K562 (cell line): ENCODE results near the gene SHISA5. TPM values are rescaled to one million over a fixed set of nuclear protein-coding genes. Genes with fewer than 3 reads are reported as not detected.
"Not testable (repeated sequence)": the region's sequence is repeated elsewhere in the genome, so short reads cannot be mapped to it uniquely, and the experiment has no call there.

Experiments
- ATAC-seq: fragments of 200-7000 bp; cut with Tn5 transposase; 3 replicates; pipeline ENCODE4 v1.9.1; 2020; ENCODE audit warnings: moderate library complexity
- BruUV-seq: library from RNA; stranded (reverse); fragments of 400-500 nt; replicated peaks from 2 replicates; lab custom pipeline; 2021; lab: Mats Ljungman, UMichigan
- CTCF ChIA-PET: fragments of 300-600 bp; formaldehyde crosslinking; extraction: SDS; loops from one replicate; lab custom pipeline; 2021; ENCODE audit warnings: low intra/inter-chr PET ratio; lab: Yijun Ruan, JAX
- POLR2A ChIA-PET: fragments of 300-600, 350-650 bp; sonication (Branson Sonifier 250); formaldehyde crosslinking; extraction: SDS; loops from one replicate; lab custom pipeline; 2021; ENCODE audit warnings: antibody characterized with exemption, inconsistent platforms; lab: Yijun Ruan, JAX
- DNase-seq, 4 experiments: peaks; one replicate each; pipeline versions ENCODE4 v3.0.0 to v3.0.0-alpha.2; 2011 to 2018; ENCODE audit warnings: low spot score in 3 of 4, mixed read lengths in 3 of 4; ENCODE audit errors: extremely low read depth in 1 of 4
- FAIRE-seq: peaks from 2 replicates; lab custom pipeline; 2011; peaks lifted over from hg19 to GRCh38; lab: Jason Lieb, UNC
- H2AFZ ChIP-seq: 2 replicates; pipeline ENCODE4 v1.6.0; 2011; ENCODE audit warnings: low read depth, low read length, control low read depth, inconsistent platforms
- H3K27ac ChIP-seq: fragments of 200-600 bp; 3 replicates; pipeline ENCODE4 v1.8.0; 2011; ENCODE audit warnings: low read depth, mild to moderate bottlenecking, control low read depth, inconsistent platforms, low read length, moderate library complexity, mixed read lengths; ENCODE audit errors: extremely low read depth
- H3K27me3 ChIP-seq, 2 experiments: fragments of 300-600 bp in 1 of 2; 2 replicates in 1 of 2; 3 replicates in 1 of 2; pipeline versions ENCODE4 v1.6.0 to v1.8.0; 2011; ENCODE audit warnings: inconsistent platforms in 2 of 2, low read length in 2 of 2, mild to moderate bottlenecking in 1 of 2, mixed read lengths in 1 of 2, moderate library complexity in 1 of 2; ENCODE audit not compliant: control insufficient read depth in 2 of 2, insufficient read depth in 2 of 2
- H3K36me3 ChIP-seq: fragments of 300-600 bp; 3 replicates; pipeline ENCODE4 v1.8.0; 2011; ENCODE audit warnings: mild to moderate bottlenecking, low read length, inconsistent platforms; ENCODE audit not compliant: control insufficient read depth, insufficient read depth
- H3K4me1 ChIP-seq, 2 experiments: fragments of 200-600 bp in 1 of 2; replicated peaks in 1 of 2; 2 replicates in 1 of 2; 3 replicates in 1 of 2; pipeline versions ENCODE4 v1.5.1 to v1.8.0; 2011; ENCODE audit warnings: inconsistent platforms in 2 of 2, low read length in 2 of 2, mild to moderate bottlenecking in 1 of 2, mixed read lengths in 1 of 2, moderate library complexity in 1 of 2; ENCODE audit not compliant: control insufficient read depth in 2 of 2, insufficient read depth in 2 of 2
- H3K4me2 ChIP-seq: 2 replicates; pipeline ENCODE4 v1.6.1; 2011; ENCODE audit warnings: low read length, control low read depth, inconsistent platforms, mixed read lengths; ENCODE audit not compliant: insufficient read depth
- H3K4me3 ChIP-seq: fragments of 200-600 bp; sonication (generic), shearing (Covaris generic); 2 replicates; pipeline ENCODE4 v1.5.1; 2016; ENCODE audit warnings: control low read depth, inconsistent platforms
- H3K79me2 ChIP-seq: fragments of 200-600 bp; 3 replicates; pipeline ENCODE4 v1.8.0; 2011; ENCODE audit warnings: low read length, inconsistent platforms; ENCODE audit not compliant: control insufficient read depth, insufficient read depth
- H3K9ac ChIP-seq, 2 experiments: 2 replicates each; pipeline versions ENCODE4 v1.6.0 to v1.6.1; 2011; ENCODE audit warnings: low read depth in 2 of 2, low read length in 2 of 2, control low read depth in 1 of 2, inconsistent platforms in 1 of 2, mild to moderate bottlenecking in 1 of 2, mixed read lengths in 1 of 2; ENCODE audit not compliant: insufficient read depth in 1 of 2
- H3K9me1 ChIP-seq: one replicate; pipeline ENCODE4 v1.6.0; 2011; ENCODE audit warnings: inconsistent platforms, mild to moderate bottlenecking, low read length, moderate library complexity; ENCODE audit not compliant: control insufficient read depth, insufficient read depth
- H3K9me3 ChIP-seq: replicated peaks from 2 replicates; pipeline ENCODE4 v1.5.1; 2011; ENCODE audit warnings: low read depth, low read length, inconsistent platforms; ENCODE audit not compliant: control insufficient read depth, insufficient read depth
- H4K20me1 ChIP-seq: replicated peaks from 2 replicates; pipeline ENCODE4 v1.6.1; 2011; ENCODE audit warnings: low read length, inconsistent platforms, mixed read lengths; ENCODE audit not compliant: control insufficient read depth, insufficient read depth
- GTF3C2 ChIP-seq: IDR thresholded peaks from 3 replicates; pipeline ENCODE4 v1.6.1; 2011; ENCODE audit warnings: borderline replicate concordance, mild to moderate bottlenecking, moderate library complexity; ENCODE audit not compliant: insufficient read length; ENCODE audit errors: extremely low read depth
- TFAM ChIP-seq: fragments of 250-450 bp; sonication (Bioruptor Pico); conservative IDR thresholded peaks from 2 replicates; pipeline ENCODE4 v1.5.0; 2021; ENCODE audit warnings: mild to moderate bottlenecking, moderate library complexity
- ZNF518B ChIP-seq: fragments of 250-450 bp; sonication (Bioruptor Pico); IDR thresholded peaks from 2 replicates; pipeline ENCODE4 v1.5.0; 2021; ENCODE audit warnings: mild to moderate bottlenecking, moderate library complexity
- WGBS: fragments of 100-300 bp; shearing (Covaris generic); methylation state at CpG from one replicate; pipeline ENCODE4 v1.1.6; 2016; ENCODE audit warnings: low coverage, mixed read lengths; ENCODE audit not compliant: insufficient coverage; ENCODE audit errors: missing lambda C conversion rate; 5-methylcytosine and 5-hydroxymethylcytosine counted together
- in situ Hi-C: fragments of 300-500 bp; cut with MboI; formaldehyde crosslinking; loops from 4 replicates; pipeline ENCODE4 v1.15.0; 2018; ENCODE audit warnings: inconsistent platforms, mixed read lengths
- intact Hi-C: fragments of 100-400 bp; cut with micrococcal nuclease; formaldehyde crosslinking; loops from 2 replicates; pipeline ENCODE4 v1.14.2; 2022
- polyA plus RNA-seq, 8 experiments: library from polyadenylated mRNA; depleted of rRNA in 4 of 8; stranded (reverse) in 5 of 8; unstranded in 3 of 8; fragments of >200 nt; fragmentation: Nextera tagmentation in 2 of 8; fragmentation: Illumina TruSeq in 1 of 8; extraction: Ambion mirVana in 2 of 8; extraction: Trizol in 1 of 8; gene quantifications; 2 replicates each; pipeline versions ENCODE4 v1.2.1 to v1.2.3, GENCODE V29; 2011 to 2014; ENCODE audit warnings: inconsistent platforms in 1 of 8, missing spikeins in 1 of 8
- total RNA-seq, 7 experiments: library from RNA; depleted of rRNA in 6 of 7; stranded (reverse); fragments of >200 nt in 6 of 7; fragmentation: Illumina TruSeq in 2 of 7; extraction: Trizol in 2 of 7; gene quantifications; 2 replicates each; pipeline versions ENCODE4 v1.2.1 to v1.2.3, GENCODE V29; 2011 to 2021; ENCODE audit warnings: low replicate concordance in 1 of 7

Gene SHISA5
- total and polyA plus RNA-seq, 9 of the 15 experiments (the other 6 are each of a cell fraction or from before 2014, with no cell fraction given) = 8.4 to 85.8 (median 56.1) TPM

GRCh38 chr3:48532271-48532976 lies 28.4 kb upstream of the SHISA5 start (continued):
- TF ChIP-seq ZNF518B (no peak), GTF3C2 (no peak), TFAM (CRISPR knock-in tag) (no peak)

- H3K4me2 ChIP-seq, H3K27ac ChIP-seq, H3K4me1 ChIP-seq, intact Hi-C loops, CTCF ChIA-PET, in situ Hi-C loops, ATAC-seq, DNase-seq, FAIRE-seq, H3K9ac ChIP-seq, H3K79me2 ChIP-seq, BruUV-seq, H2AFZ ChIP-seq, H3K9me1 ChIP-seq, H3K27me3 ChIP-seq, H3K9me3 ChIP-seq, H3K4me3 ChIP-seq, H4K20me1 ChIP-seq: not testable (repeated sequence)
- peaks cover 48% of the 10 kb centered on the region for H3K36me3 ChIP-seq
- POLR2A ChIA-PET = interaction anchor here (1.8 kb wide), 1 partner anchor 11 kb away, joined by 5 read pairs; no protein-coding TSS in a partner anchor
- WGBS = 82% methylated on average over 1 of the region's 4 CpGs
Measured at GRCh38 chr3:48530701-48531100, 26.7 kb upstream of the SHISA5 start.
